A673 (cell line): ENCODE results near the gene TGM6. TPM values are rescaled to one million over a fixed set of nuclear protein-coding genes. Genes with fewer than 3 reads are reported as not detected.
A peak's percentile ranks its signal among the peaks of the same experiment; 100 is the strongest.

ENCODE experiments used
- BruUV-seq: library from RNA; stranded (reverse); fragments of 400-500 nt; replicated peaks from 2 replicates; lab custom pipeline; 2021; lab: Mats Ljungman, UMichigan
- CTCF ChIA-PET: fragments of 300-600 bp; sonication (Branson Sonifier 250); formaldehyde crosslinking; loops from one replicate; lab custom pipeline; 2022; ENCODE audit warnings: antibody characterized with exemption; lab: Charles Lee
- POLR2A ChIA-PET: fragments of 300-600 bp; sonication (Branson Sonifier 250); formaldehyde crosslinking; loops from one replicate; lab custom pipeline; 2022; ENCODE audit warnings: antibody characterized with exemption; ENCODE audit not compliant: low non-redundant PET; lab: Charles Lee
- DNase-seq: peaks from one replicate; pipeline ENCODE4 v3.0.0-alpha.2; 2015; ENCODE audit warnings: low spot score
- H3K27ac ChIP-seq: fragments of 200-600 bp; sonication (generic); 2 replicates; pipeline ENCODE4 v1.5.1; 2016; ENCODE audit warnings: mixed run types, low read depth, mild to moderate bottlenecking, mixed read lengths, antibody characterized with exemption, low read length; ENCODE audit not compliant: poor library complexity, severe bottlenecking
- H3K27me3 ChIP-seq: fragments of 200-600 bp; sonication (generic); replicated peaks from 2 replicates; pipeline ENCODE4 v1.6.1; 2017; ENCODE audit warnings: mixed run types, low read depth, mild to moderate bottlenecking, mixed read lengths, antibody characterized with exemption, low read length; ENCODE audit not compliant: insufficient read depth, poor library complexity
- H3K36me3 ChIP-seq: fragments of 200-600 bp; sonication (generic); 2 replicates; pipeline ENCODE4 v1.6.1; 2016; ENCODE audit warnings: mixed run types, mild to moderate bottlenecking, mixed read lengths, antibody characterized with exemption, low read length; ENCODE audit not compliant: insufficient read depth, poor library complexity, severe bottlenecking
- H3K4me1 ChIP-seq: fragments of 200-600 bp; sonication (generic); 2 replicates; pipeline ENCODE4 v1.6.1; 2017; ENCODE audit warnings: mixed run types, mild to moderate bottlenecking, mixed read lengths, antibody characterized with exemption, low read length; ENCODE audit not compliant: insufficient read depth, poor library complexity, severe bottlenecking
- H3K4me3 ChIP-seq: fragments of 200-600 bp; sonication (generic); 2 replicates; pipeline ENCODE4 v1.5.1; 2016; ENCODE audit warnings: low read depth, mixed run types, mild to moderate bottlenecking, mixed read lengths, low read length; ENCODE audit not compliant: poor library complexity, severe bottlenecking
- H3K9me3 ChIP-seq: fragments of 200-600 bp; sonication (generic); 2 replicates; pipeline ENCODE4 v1.6.1; 2016; ENCODE audit warnings: mixed run types, low read depth, mild to moderate bottlenecking, mixed read lengths, antibody characterized with exemption, low read length; ENCODE audit not compliant: poor library complexity, severe bottlenecking
- EZH2 ChIP-seq: fragments of 200-600 bp; sonication (generic); IDR thresholded peaks from 2 replicates; pipeline ENCODE4 v1.6.1; 2017; ENCODE audit warnings: borderline replicate concordance, low read depth, mild to moderate bottlenecking, mixed read lengths, antibody characterized with exemption, low read length; ENCODE audit not compliant: poor library complexity, severe bottlenecking
- intact Hi-C: fragments of 100-400 bp; cut with micrococcal nuclease; formaldehyde crosslinking; loops from one replicate; pipeline ENCODE4 v1.10.0; 2022; ENCODE audit not compliant: unreplicated experiment
- total RNA-seq: library from RNA; stranded (reverse); gene quantifications from 2 replicates; pipeline ENCODE4 v1.2.3, GENCODE V29; 2021
- TF ChIP-seq, protein P1 (sequence below): fragments of 300-800, 200-600 bp; sonication (generic); conservative IDR thresholded peaks from 2 replicates; pipeline ENCODE4 v1.5.1; 2017; ENCODE audit warnings: low read depth, mild to moderate bottlenecking, antibody characterized with exemption, low read length, moderate library complexity, mixed read lengths

Gene TGM6
- total RNA-seq, 1 experiment from 2014 or later, result not detected

GRCh38 chr20:2473516-2473915 is 92.8 kb downstream of the TGM6 start:
- Histone ChIP-seq H3K4me3 (no peak overlapping the region), H3K4me1 (peaks cover 7% of the 10 kb centered on the region), H3K36me3 (peaks cover under 1% of the 10 kb centered on the region), H3K27me3 (no peaks in the 10 kb centered on the region), H3K9me3 (no peaks in the 10 kb centered on the region), H3K27ac (no peak overlapping the region)
- no peak for DNase-seq
- CTCF ChIA-PET, result no interaction called here
- TF ChIP-seq EZH2, result no peak
- TF ChIP-seq, protein P1, sequence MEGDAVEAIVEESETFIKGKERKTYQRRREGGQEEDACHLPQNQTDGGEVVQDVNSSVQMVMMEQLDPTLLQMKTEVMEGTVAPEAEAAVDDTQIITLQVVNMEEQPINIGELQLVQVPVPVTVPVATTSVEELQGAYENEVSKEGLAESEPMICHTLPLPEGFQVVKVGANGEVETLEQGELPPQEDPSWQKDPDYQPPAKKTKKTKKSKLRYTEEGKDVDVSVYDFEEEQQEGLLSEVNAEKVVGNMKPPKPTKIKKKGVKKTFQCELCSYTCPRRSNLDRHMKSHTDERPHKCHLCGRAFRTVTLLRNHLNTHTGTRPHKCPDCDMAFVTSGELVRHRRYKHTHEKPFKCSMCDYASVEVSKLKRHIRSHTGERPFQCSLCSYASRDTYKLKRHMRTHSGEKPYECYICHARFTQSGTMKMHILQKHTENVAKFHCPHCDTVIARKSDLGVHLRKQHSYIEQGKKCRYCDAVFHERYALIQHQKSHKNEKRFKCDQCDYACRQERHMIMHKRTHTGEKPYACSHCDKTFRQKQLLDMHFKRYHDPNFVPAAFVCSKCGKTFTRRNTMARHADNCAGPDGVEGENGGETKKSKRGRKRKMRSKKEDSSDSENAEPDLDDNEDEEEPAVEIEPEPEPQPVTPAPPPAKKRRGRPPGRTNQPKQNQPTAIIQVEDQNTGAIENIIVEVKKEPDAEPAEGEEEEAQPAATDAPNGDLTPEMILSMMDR, result no peak
- intact Hi-C loops, result no loop called here
- POLR2A ChIA-PET, result no interaction called here
- no TSS peak for BruUV-seq

- ChIA-PET CTCF (no interaction called here), POLR2A (no interaction called here)
- H3K9me3 ChIP-seq, result no peaks in the 10 kb centered on the region
- H3K4me1 ChIP-seq, result no peaks in the 10 kb centered on the region
- peaks cover 6% of the 10 kb centered on the region for H3K36me3 ChIP-seq
- H3K27me3 ChIP-seq, result no peaks in the 10 kb centered on the region
- no peak overlapping the region for H3K27ac ChIP-seq
- BruUV-seq, result no TSS peak
- no peak overlapping the region for H3K4me3 ChIP-seq
- DNase-seq, result no peak
- intact Hi-C loops, result no loop called here
- TF ChIP-seq EZH2, result no peak
- TF ChIP-seq, protein P1, result no peak
Measured at GRCh38 chr20:2475850-2476741, 95.4 kb downstream of the TGM6 start.

GRCh38 chr20:2476742-2477615 is 96.3 kb downstream of the TGM6 start:
- POLR2A ChIA-PET, result no interaction called here
- intact Hi-C loops, result no loop called here

More at GRCh38 chr20:2476742-2477615, 96.3 kb downstream of the TGM6 start:
- Histone ChIP-seq H3K27me3 (no peaks in the 10 kb centered on the region), H3K9me3 (no peaks in the 10 kb centered on the region), H3K36me3 (peaks cover 7% of the 10 kb centered on the region), H3K4me1 (no peaks in the 10 kb centered on the region), H3K4me3 (no peak overlapping the region), H3K27ac (no peak overlapping the region)
- no TSS peak for BruUV-seq
- CTCF ChIA-PET, result no interaction called here
- DNase-seq, result no peak
- no peak for TF ChIP-seq EZH2
- TF ChIP-seq, protein P1, result peak; percentile 26; the same call in 1 of the 2 replicates
